Fibroblast of lung (primary cell): ENCODE measurements around the gene RPS28.

ENCODE experiments used
- CTCF ChIP-seq, 2 donors: IDR thresholded peaks in 1 of 2; conservative IDR thresholded peaks in 1 of 2; 1 replicate in 1 of 2; 2 replicates in 1 of 2; pipeline ENCODE4 v1.5.1; 2011 to 2012; ENCODE audit warnings: low read length in 2 of 2, control low read depth in 1 of 2, inconsistent platforms in 1 of 2, low read depth in 1 of 2, mild to moderate bottlenecking in 1 of 2
- EZH2 ChIP-seq: IDR thresholded peaks from 2 replicates; pipeline ENCODE4 v1.5.1; 2012; ENCODE audit warnings: low read length, control low read depth, mild to moderate bottlenecking; ENCODE audit errors: missing control alignments

DNA sequence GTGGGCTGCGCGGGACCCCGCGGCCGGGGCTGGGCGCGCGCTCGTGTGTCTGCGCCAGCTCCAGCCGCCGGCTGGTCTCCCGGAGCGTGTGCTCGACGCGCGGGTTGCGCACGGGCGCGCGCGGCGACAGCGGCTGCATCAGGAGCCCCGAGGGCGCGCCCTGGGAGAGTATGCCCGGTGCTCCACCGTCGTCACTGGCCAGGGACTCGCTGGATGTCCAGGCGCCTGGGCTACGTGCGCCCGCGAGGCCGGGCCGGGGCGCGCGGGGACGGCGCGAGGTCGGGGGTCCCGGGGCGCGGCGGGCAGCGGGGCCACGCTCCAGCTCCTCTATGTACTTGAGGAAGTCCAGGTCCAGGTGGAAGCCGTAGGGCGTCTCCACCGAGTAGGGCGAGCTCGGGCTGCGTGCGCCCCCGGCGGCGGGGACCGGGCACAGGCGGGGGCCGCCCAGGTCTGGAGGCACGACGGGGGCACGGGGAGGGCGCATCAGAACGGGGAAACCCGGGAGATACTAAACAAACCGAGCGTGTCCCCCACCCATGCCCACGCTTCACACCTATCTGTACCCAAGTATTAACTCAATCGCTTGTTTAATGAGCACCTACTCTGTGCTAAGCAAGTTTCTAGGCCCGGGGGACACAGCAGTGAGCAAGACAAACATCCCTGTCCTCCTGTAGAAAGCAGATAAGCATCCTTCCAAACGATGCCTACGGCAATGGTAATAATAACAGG, 14.2 kb downstream of the RPS28 start:
- TF ChIP-seq CTCF (conservative IDR thresholded peaks at IDR 0.05 in 1 of 2, IDR thresholded peaks at IDR 0.05 in 1 of 2; ENCODE audit: low read depth in 1 of 2, low read length in 2 of 2) (no peak), EZH2 (no peak)
